Parietal lobe (tissue), 1 donor: ENCODE data around the gene SH2B3. TPM values are rescaled to one million over a fixed set of nuclear protein-coding genes. Genes with fewer than 3 reads are reported as not detected.

ENCODE experiments used
- total RNA-seq: library from RNA; depleted of rRNA; stranded (reverse); fragments of >200 nt; gene quantifications from one replicate; pipeline ENCODE4 v1.2.3, GENCODE V29; 2014

The SH2B3 gene
- 5.0 TPM for total RNA-seq

DNA sequence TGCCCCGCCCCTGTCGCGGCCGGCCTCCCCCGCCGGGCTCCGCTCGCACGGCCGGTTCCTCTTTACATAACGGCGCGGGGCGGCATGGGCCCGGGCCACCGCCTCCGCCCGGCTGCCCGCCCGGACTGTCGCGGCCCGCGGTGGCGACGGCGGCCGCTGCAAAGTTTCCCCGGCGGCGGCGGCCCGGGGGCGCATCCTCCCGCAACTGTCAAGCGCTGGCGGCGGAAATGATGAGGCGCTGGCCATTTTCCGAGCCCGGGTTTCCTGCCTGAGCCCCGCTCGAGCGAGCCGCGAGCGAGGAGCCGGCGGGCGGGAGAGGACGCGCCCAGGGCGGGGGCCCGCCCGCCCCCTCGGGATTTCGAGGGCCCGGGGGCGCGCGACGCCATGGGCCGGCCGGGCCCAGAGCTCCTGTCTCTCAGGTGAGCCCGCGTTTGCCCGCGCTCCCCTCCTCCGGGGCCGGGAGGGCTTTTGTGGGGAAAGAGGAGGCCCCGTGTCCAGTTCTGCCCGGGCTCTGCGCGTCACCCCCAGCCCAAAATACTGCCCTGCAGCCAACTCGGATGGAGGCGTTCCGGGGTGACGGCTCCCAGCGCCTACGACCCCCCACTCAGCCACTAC lies at the start of gene SH2B3:
Gene SH2B3 (plus strand): TSS at position 65 of the 615 bp plus-strand sequence. CDS start 12,223 bp downstream, outside the sequence.

DNA sequence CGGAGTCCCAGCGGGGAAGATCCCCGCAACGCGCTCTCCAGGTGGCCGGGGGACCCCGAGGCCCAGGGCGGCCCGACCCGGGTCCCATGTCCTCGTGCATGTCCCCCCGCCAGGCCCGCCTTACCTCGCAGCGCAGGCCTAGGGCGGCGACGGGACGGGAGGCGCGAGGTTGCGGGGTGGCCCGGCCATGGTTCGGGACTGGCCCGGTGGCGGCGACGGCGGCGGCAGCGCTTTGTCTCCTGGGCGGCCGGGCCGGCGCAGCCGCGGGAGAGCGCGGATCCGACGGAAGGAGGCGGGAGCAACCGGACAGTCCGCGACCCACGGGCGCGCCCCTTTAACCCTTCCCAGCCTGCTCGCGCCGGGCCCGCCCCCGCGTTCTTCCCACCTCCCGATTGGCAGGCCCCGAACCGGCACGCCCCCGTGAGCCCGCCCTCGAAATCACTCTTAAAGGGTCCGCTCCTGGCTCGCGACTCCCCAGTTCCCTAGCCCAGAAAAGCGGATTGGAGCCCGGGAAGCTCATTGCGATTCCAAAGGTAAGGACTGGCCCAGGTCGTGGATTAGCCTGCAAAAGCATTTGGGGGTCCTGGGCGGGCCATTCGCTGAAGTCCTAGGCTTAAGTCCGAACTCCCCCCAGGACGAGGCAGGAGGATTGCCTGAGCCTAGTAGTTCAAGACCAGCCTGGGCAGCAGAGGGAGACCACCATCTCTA lies 36.8 kb upstream of the SH2B3 start, which contains the start of gene PHETA1:
Gene PHETA1 (minus strand): TSS at position 308 of the 708 bp plus-strand sequence. CDS start 5,668 bp downstream, outside the sequence.

Other genes starting within 250 kb of the SH2B3 start
- gene PHETA1, start 36.8 kb upstream of the SH2B3 start, total RNA-seq: 7.8 TPM
- gene ATXN2, start 193.4 kb downstream of the SH2B3 start, total RNA-seq: 117 TPM